ENCODE measurements around the gene INSL3.

- TF ChIP-seq CTCF (IDR thresholded peaks at IDR 0.05; ENCODE audit: borderline replicate concordance, extremely low read depth, low read length, poor library complexity, severe bottlenecking) = no peak
- no peak for TF ChIP-seq EZH2 (IDR thresholded peaks at IDR 0.05; ENCODE audit: borderline replicate concordance, low read depth, low read length, severe bottlenecking)
These were observed 22.0 kb upstream of the INSL3 start for GRCh38 chr19:17843292-17843827.

Measured in DND-41 (cell line).